Retinal pigment epithelial cell (primary cell): ENCODE measurements around the gene CPNE6.

Experiments used
- DNase-seq: peaks from one replicate; pipeline ENCODE4 v3.0.0-alpha.2; 2010; ENCODE audit warnings: low read depth
- H3K4me3 ChIP-seq: 2 replicates; pipeline ENCODE4 v1.5.1; 2011; ENCODE audit warnings: mild to moderate bottlenecking, low read length, control low read depth, moderate library complexity
- CTCF ChIP-seq: conservative IDR thresholded peaks from 2 replicates; pipeline ENCODE4 v1.5.1; 2011; ENCODE audit warnings: low read depth, low read length, control low read depth, inconsistent platforms

CPNE6 gene

GRCh38 chr14:24113801-24114531 is 42.6 kb downstream of the CPNE6 start:
- peak; percentile 82 for DNase-seq
- peak overlapping the region; percentile 94 for H3K4me3 ChIP-seq
- TF ChIP-seq CTCF: no peak

GRCh38 chr14:24114532-24115421 is 43.4 kb downstream of the CPNE6 start, which contains the start of the genes DCAF11 and NRL:
TSS of gene DCAF11 (plus strand) at chr14:24114777. CDS start at chr14:24115595, 818 bp downstream.
TSS of gene NRL (minus strand) at chr14:24114949. CDS start at chr14:24082848, 32,101 bp downstream.
- TF ChIP-seq CTCF: no peak
- peak; percentile 99 for DNase-seq
- H3K4me3 ChIP-seq: peak within 1 kb of the TSS; percentile 94

GRCh38 chr14:24115422-24116127 is 44.2 kb downstream of the CPNE6 start:
- TF ChIP-seq CTCF: no peak
- H3K4me3 ChIP-seq: peak overlapping the region; percentile 94
- DNase-seq: no peak

GRCh38 chr14:24116128-24116814 is 44.9 kb downstream of the CPNE6 start:
- no peak for DNase-seq
- no peak for TF ChIP-seq CTCF
- H3K4me3 ChIP-seq: no peak overlapping the region

GRCh38 chr14:24117179-24117578 is 45.8 kb downstream of the CPNE6 start:
- DNase-seq: no peak
- no peak for TF ChIP-seq CTCF
- no peak overlapping the region for H3K4me3 ChIP-seq

- no peak for DNase-seq
- H3K4me3 ChIP-seq: no peak overlapping the region
- TF ChIP-seq CTCF: no peak
Measured at GRCh38 chr14:24119691-24120090, 48.3 kb downstream of the CPNE6 start.
